ENCODE measurements around the gene PTTG1IP. TPM values are rescaled to one million over a fixed set of nuclear protein-coding genes. Genes with fewer than 3 reads are reported as not detected.

The PTTG1IP gene
- total RNA-seq, 1 donor from 2014 or later: 143 TPM

DNA sequence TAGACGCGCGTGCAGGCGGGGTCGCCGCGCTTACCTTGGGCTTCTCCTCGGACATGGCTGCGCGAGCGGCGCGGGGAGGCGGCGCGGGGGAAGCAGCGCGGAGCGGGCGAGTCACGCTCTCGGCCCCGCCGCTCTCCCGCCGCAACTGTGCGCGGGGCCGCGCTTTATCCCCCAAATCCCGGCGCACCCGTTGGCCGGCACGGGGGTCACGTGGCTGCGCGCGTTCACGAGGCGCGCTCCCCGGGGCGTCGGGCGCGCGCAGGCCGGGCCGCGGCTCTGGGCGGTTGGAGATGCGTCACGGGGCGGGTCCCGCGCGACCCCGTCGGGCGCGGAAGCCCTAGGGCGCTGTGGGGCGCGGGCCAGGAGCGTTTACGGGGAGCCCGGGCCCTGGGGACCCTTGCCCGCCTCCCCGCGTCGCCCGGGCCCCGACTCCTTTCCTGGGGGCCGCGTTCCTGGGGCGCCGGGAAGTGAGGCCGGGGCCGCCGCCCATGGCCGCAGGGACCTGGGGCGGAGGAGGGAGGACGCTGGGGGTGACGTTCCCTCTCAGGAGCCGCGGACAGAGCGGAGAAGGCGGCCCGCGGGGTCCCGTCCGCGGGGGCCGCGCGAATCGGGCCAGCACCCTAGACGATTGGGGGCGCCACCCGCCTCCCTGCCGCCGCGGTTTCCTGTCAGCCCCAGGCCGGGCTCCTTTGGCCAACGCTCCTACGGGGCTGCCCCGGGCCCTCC, 55.4 kb downstream of the PTTG1IP start, which contains the start of gene SUMO3:
SUMO3 (minus strand) TSS at position 149 of the 726 bp plus-strand sequence; CDS start at position 55, 94 bp downstream.
- intact Hi-C loops (cut with micrococcal nuclease): no loop called here
- ATAC-seq: peak; percentile 75
- DNase-seq: peak; percentile 91

DNA sequence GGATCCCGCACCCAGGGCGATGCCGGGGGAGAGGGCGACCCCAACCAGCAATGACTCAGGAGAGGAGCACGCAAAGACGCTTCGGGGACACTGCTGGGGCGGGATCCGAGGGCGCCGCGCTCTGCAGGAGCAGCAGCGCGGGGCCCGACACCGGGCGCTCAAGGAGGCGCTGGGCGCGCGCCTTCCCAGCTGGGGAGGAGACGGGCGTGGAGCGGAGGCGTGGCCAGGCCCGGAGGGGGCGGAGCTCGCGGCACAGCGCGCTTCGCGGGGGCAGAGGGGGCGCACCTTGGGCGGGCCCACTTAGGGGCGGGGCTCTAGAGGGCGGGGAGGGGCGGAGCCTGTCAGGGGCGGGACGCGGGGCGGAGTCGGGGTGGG, 56.0 kb downstream of the PTTG1IP start:
- ATAC-seq (peak; percentile 92), DNase-seq (peak; percentile 96)
- intact Hi-C loops (cut with micrococcal nuclease): no loop called here

GRCh38 chr21:44816761-44817505, 56.6 kb downstream of the PTTG1IP start:
- DNase-seq (no peak), ATAC-seq (peak; percentile 2)
- intact Hi-C loops (cut with micrococcal nuclease): no loop called here

DNA sequence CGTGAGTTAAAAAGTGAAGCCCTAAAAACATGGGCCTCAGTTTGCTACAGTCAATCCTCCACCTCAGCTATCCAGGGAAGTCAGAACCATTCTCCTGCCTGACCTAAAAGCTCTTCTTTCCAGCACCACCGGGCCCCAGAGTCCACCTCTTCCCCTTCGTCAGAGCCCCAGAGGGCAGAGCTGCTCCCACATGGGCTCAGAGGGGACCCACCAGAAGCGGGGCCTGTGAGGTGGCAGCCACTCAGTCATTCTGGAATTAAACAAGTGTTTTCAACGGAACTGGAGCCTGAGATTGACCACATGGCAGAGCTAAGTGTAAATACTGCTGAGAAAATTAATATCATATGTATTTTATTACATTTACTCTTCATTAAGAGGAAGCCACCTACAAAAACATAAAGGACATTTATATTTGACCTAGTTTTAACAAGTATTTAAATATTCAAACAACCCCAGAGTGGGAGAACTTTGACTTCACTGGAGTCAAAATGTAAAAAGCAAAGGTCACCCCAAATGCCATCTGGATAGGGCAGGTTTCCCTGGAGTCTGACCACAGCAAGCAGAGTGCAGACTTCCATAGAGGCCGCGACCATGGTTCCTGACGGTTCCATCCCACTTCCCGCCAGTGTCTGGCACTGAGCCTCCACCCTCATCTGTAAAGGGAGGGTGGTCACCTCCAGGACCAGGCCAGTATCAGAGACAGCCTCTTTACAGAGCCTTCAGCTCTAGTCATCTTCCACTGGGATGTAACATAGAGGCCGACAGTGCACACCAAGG, 57.5 kb downstream of the PTTG1IP start:
- intact Hi-C loops (cut with micrococcal nuclease): no loop called here
- peak; percentile 52 for DNase-seq
- no peak for ATAC-seq

DNA sequence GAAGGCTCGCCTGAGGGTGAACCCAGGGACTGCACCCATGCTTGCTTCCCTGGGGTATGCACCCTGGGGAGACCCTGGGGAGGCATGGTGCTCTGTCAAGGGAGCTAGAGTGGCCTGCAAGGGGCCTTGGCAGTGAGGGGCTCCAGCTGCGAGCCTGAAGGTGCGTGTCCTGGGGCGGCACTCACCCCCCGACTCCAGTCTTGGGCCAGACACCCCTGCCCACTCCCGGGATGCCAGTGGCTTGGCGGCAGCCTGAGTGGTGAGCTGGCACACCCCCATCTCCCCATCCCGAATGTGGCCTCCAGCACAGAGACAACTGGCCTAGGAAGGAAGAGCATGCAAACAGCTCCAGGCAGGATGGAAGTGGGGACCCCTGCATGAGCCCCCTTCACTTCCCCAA, 58.3 kb downstream of the PTTG1IP start:
- intact Hi-C loops (cut with micrococcal nuclease): no loop called here
- ATAC-seq: no peak
- DNase-seq: no peak

DNA sequence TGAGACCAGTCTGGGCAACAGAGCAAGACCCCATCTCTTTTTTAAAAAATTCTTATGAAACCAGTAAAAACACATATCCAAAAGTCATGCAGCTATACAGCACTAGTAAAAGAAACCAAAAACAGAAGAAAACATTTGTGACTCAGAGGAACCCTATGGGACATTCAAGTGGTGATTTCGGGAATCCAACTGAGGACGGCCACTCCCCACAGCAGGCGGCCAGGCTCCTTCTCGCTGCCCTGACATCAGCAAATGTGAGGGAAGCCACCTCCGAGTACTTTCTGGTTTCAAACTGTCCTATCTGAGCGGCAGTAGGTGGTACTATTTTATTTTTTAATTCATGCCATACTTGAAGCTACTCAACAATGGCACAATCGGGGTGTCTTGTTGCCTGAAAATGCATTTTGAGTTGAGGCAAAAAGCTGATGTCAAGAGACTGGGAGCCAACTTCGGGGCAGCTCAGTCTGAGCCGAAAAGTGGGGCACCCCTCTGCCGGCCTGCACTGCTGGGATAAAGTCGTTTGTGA, 58.9 kb downstream of the PTTG1IP start:
- intact Hi-C loops (cut with micrococcal nuclease): no loop called here
- no peak for DNase-seq
- ATAC-seq: no peak

DNA sequence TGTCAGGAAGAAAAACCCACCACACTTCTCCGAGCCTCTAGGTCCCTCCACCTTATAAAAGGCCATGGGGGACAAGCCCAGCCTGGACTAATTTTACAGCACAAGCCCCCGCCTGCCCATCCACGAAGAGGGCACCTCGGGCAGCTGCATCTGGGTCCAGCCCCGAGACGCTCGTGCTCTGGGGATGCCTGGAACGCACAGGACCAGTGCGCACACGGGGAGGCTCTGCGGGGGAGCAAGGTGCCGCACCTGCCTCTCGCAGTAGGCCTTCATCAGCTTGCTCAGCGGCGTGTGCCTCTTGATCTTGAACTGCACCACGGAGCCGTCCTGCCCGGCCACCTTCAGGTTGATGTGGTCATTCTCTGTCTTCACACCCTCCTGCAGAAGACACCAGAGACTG, 59.8 kb downstream of the PTTG1IP start:
- ATAC-seq: no peak
- intact Hi-C loops (cut with micrococcal nuclease): no loop called here
- DNase-seq: no peak

DNA sequence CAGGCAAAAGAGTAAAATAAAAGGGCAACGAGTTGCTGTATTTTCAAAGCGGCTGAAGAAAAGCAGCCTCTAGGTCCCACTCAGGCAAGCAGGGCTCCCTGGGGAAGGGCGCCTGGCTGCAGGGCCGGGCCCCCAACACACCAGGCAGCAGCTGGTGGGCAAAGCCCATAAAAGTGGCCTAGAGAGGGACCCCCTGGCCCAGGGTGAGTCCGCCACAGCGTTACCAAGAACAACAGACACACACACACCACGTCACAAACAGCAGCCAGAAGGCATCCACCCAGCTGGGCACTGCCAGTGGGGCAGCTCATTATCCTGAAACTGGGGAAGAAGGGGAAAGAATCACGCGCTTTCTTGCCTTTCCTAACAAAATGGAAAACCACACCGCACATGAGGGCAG, 60.3 kb downstream of the PTTG1IP start:
- DNase-seq (no peak), ATAC-seq (no peak)
- intact Hi-C loops (cut with micrococcal nuclease): no loop called here

DNA sequence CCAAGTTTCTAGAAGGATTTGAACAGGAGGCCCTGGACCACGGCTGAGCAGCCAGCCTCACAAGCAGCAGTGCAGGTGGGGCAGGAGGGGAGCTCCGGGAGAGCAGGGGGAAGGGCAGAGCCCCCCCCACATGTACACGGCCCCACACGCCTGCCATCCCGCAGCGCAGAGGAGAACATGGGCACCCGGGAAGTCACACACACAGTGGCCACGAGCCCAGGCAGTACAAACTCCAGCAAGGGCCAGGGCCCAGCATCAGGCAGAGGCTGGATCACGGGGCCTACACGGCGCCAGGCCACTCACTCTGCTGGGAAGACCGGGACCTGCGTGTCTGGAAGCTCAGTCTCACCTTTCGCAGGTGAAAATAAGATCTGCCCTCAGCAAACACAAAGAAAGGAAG, 60.9 kb downstream of the PTTG1IP start:
- intact Hi-C loops (cut with micrococcal nuclease): no loop called here
- ATAC-seq (no peak), DNase-seq (no peak)

GRCh38 chr21:44810779-44811178, 62.7 kb downstream of the PTTG1IP start:
- DNase-seq (no peak), ATAC-seq (no peak)
- intact Hi-C loops (cut with micrococcal nuclease): no loop called here

DNA sequence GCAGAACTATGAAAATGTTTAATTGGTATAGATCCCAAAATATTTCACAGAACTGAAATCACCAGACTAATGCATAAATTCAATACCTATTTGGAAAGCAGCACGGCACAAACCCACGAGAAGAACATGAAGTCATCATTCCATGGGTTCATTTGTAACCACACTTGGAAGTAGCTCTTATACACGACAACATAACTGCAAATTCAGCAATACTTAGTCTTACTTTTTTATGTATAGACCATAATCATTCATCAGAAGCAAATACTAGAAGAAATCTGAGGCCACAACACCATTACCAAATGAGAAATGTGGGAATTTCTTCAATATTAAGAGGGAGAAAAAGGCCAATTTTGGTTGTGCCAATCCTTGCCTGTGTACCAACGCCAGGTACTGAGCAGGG, 67.6 kb downstream of the PTTG1IP start:
- ATAC-seq: no peak
- no peak for DNase-seq
- intact Hi-C loops (cut with micrococcal nuclease): no loop called here

- DNase-seq (no peak), ATAC-seq (no peak)
- intact Hi-C loops (cut with micrococcal nuclease): no loop called here
Measured at GRCh38 chr21:44805226-44805625, 68.3 kb downstream of the PTTG1IP start.

DNA sequence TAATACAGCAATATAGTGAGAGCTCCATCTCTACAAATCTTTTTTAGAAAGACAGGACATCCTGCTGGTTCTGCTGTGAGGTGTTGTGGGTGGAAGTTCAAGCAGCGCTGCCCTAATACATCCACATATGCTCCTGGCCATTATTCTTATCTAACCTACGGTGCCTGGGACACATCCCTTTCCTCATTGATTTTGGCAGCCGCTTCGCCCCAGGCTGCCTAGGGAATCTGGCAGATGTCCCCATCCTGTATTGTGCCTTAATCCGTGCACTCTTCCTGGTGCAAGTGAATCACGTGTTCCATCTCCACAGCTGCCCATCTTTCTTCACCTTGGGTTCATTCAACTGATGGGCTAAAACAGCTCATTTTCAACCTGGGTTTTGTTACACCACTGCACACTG, 68.7 kb downstream of the PTTG1IP start:
- intact Hi-C loops (cut with micrococcal nuclease): no loop called here
- no peak for ATAC-seq
- DNase-seq: no peak

GRCh38 chr21:44803651-44804050, 69.8 kb downstream of the PTTG1IP start:
- ATAC-seq: no peak
- DNase-seq: no peak
- intact Hi-C loops (cut with micrococcal nuclease): no loop called here

- ATAC-seq (peak; percentile 2), DNase-seq (no peak)
- intact Hi-C loops (cut with micrococcal nuclease): no loop called here
Measured at GRCh38 chr21:44802396-44803153, 70.9 kb downstream of the PTTG1IP start.

GRCh38 chr21:44801468-44802395, 71.8 kb downstream of the PTTG1IP start, which contains the start of gene UBE2G2:
UBE2G2 (minus strand) TSS chr21:44801820; CDS start chr21:44801748, 72 bp downstream.
- DNase-seq: peak; percentile 90
- intact Hi-C loops (cut with micrococcal nuclease): no loop called here
- peak; percentile 97 for ATAC-seq

GRCh38 chr21:44800971-44801467, 72.5 kb downstream of the PTTG1IP start:
- intact Hi-C loops (cut with micrococcal nuclease): no loop called here
- ATAC-seq (no peak), DNase-seq (no peak)

DNA sequence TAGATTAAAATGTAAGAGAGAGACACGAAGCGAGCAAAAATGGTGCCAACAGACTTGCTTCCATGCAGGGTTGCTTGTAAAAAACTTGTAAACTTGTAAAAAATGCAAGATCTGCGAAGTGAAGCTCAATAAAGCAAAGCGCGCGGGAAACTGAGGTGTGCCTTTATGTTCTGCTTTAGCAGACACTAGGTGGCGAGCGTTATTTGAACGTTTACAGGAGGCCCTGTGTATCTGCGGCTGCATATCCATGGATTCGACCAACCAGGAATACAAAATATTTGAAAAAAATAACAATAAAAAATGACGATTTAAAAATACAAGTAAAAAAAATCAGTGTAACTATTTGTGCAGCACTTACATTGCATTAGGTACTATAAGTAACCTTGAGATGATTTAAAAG, 73.4 kb downstream of the PTTG1IP start:
- ATAC-seq (no peak), DNase-seq (no peak)
- intact Hi-C loops (cut with micrococcal nuclease): no loop called here
